HL-60/S4 treated with retinoic acid at 250 ng/mL for 4 days and 3 days (cell line): ENCODE data around the gene SLC6A12.

Experiments used
- in situ Hi-C: fragments of 300-500 bp; cut with MboI; formaldehyde crosslinking; loops from 2 replicates; pipeline ENCODE4 v1.7.0; 2022; ENCODE audit warnings: low sequenced_read_pairs

Gene SLC6A12

DNA sequence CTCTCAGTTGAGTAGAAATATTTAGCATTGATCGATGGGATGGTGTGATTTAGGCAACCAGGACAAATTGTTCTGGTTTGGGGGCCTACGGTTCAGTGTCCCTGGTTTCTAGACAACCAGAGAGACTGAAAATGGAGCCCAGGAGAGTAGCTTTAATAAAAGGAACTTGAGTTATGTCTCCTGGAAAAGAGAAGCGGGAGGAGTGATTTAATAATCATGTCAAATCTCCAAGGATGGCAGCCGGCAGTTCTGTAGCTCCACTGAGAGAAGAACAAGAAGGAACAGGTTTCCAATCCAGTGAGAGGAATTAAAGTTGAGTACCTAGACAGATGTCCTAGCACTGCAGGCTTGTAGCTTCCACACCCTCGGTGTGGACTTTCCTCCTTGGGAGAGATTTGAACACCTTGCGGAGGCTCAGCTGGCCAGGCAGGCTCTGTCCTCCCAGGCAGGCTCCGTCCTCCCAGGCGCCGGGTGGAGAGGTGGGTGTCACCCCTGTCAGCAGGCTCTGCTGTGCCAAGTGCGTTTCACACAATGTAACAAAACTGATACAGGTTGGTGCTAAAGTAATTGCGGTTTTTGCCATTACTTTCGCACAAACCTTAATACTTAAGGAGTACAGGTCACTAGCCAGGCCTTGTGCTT is 45.9 kb downstream of the SLC6A12 start:
- in situ Hi-C loops, result no loop called here

DNA sequence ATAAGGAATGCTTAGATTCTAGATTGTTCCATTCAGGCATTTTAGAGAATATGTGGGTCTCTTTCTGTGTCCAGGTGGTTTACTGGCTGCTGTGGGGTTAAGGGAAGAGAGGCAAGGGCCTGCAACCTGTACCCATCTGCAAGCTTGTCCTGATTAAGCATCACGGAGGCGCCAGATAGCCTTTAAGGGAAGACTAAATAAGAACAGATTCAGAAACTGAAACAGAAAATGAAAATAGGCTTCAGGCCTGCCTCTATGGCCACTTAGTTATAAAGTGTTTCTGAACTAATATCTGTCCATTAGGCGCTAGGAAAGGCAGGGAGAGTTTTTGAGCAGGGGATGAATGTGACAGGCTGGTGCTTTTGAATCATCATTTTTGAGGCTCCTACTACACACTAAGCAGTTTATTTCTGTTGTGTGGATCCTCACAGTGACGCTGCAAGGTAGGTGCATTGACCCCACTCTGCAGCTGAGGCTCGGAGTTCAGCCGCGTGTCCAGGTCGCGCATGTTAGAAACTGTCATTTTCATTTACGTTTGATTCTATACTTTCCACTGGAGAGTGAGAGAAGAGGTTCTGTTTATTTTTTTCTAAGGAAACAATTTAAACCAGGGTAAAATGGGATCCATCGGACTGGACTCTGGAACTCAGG is 47.4 kb downstream of the SLC6A12 start:
- in situ Hi-C loops, result no loop called here

DNA sequence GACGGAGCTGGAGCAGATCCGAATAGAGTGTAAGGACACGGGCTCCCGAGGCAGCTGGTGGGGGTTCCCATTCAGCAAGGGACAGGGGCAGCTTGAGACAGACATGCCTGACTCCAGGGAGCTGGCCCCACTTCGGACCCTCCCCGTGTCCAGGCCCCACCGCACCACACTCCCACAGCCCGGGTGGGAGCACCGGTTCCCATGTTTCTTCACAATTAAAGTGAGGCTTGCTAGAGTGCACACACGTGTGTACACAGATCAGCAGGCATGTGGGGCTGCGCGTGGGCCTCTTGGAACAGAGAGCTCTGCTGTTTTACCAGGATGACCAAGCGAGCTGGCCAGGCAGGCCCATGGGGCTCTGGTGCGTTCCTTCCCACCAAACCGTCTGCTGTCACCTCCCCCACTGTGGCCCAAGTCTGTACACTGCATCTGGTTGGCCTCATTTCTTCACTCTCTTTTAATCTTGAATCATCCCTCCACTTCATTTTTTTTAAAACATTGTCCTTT is 48.0 kb downstream of the SLC6A12 start:
- in situ Hi-C loops, result no loop called here

DNA sequence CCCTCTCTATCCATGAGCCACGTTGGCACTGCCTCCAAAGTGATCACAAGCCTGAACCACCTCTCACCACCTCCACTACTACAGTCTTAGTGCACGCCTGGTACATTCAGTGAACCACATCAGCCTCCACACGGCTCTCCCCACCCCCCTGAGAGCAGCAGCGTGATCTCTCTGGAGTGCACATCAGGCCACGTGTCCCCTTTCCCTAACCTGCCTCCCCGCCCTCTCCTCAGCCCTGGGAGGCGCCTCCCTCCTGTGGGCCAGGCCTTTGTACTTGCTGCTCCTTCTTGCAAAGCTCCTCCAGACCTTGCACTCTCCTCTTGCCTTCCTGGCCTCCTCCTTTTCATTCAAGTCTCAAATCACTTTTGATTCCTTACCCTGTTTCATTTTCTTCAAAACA is 49.8 kb downstream of the SLC6A12 start:
- in situ Hi-C loops, result no loop called here

DNA sequence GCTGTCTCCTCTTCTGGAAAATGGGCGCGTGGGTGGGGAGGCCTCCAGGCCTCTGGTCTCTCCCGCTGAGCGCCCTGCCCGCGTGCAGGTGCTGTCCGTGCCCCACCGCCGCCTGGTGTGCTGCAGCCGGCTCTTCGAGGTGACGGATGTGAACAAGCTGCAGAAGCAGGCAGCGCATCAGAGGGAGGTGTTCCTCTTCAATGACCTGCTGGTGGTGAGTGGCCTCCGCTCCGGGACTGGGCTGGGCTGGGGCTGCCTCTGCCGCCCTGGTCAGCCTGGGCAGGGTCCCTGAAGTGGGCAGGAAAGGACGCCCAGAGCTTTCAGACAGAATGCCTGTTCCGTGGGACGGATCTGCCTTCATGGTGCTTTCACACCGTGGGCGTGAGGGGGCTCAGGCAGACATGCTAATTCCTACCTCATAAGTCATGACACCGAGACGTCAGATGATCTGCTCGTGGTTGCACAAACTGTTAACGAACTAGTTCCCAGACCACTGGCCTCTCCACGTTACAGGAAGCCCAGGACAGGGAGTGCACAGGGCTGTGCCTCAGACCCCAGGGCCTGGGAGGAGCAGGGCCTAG is 50.5 kb downstream of the SLC6A12 start:
- in situ Hi-C loops, result no loop called here

DNA sequence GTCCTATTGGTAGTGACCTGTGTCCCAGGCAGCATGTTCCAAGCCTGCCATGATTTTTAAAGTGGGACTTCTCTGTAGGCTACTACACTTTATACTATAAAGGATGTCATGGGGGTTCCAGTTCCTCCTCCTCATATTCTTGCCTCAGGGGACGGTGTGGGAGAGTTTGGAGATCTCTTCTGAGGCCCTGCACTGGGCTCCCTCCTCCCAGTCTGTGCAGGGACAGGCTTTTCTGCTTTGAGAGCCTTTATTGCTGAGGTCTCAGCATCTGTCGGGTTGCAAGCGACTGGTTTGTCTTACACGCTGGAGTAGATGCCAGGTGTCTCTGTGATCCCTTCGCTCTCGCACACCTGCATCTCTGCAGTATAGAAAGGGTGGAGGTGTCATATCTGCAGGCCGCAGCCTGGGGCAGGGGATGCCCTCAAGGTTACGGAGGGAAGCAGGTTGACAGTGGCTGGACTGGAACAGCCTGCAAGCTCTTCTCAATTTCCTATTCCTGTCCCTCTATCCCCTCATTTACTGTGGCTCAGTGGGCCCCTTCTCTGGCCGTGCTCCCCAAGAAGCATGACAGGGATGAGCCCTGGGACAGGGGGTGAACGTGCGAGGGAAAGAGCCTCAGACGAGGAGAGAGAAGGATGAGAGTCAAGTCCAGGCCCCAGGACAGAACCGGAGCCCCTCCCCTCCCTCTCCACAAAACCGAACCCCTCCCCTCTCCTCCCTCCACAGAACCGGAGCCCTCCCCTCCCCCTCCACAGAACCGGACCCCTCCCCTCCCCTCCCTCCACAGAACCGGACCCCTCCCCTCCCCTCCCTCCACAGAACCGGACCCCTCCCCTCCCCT is 51.3 kb downstream of the SLC6A12 start:
- in situ Hi-C loops, result no loop called here

DNA sequence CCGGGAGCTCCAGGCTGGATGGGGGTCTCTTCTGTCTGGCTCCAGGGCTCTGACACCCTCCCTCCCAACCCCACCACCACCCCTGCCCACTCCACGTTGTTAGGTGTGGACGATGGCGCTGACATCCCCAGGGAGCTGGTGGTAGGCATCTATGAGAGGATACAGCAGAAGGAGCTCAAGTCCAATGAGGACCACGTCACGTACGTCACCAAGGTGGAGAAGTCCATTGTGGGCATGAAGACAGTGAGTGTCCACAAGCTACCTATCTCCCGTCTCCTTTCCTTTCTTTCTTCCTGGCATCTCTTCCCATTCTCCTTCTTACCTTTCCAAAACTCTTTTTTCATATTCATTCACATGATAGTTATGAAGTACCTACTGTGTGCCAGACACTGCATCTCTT is 52.1 kb downstream of the SLC6A12 start:
- in situ Hi-C loops, result no loop called here

DNA sequence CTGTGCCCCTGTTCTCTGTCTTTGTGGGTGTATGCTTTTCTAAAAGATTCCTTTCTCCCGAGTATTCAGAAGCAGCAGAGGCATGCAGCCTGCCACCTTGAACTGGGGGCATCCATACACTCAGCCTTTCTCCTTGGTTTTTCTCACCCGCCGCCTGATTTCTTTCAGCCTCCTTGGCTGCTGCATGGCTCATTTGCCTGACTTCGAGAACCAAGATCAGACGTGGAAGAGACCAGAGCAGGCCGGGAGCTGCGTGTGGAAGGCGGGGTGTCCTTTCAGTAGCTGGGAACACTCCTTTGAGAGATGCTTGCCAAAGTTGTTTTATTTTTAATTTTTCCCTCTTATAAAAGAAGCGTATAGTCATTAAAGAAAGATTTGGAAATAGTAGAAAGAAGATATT is 53.1 kb downstream of the SLC6A12 start:
- in situ Hi-C loops, result no loop called here

DNA sequence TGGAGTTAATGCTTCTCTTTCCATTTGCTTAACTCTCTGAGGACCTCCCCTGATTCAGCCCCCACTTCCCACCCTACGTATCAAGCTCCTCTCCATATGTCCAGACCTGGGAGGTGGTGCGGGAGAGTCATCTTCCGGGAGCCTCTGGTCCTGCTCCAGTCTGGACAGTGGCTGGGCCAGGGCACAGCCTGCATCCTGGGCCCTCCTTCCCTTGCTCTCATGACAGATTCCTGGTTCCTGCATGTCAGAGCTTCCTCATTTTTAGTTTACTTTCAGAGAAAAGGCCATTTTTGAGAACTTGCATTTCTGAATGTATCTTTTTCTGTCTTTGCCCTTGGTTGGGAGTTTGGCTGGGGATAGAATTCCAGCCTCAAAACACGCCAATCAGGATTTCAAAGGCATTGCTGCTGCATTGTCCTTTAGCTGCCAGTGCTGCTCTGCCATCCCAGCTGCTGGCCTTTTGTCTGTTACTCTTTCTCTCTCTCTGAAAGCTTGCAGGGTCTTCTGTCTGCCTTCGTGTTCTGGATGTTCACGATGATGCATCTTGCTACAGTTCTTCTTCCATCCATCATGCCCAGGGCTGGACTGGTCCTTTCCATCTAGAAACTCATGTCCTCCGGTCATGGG is 54.7 kb downstream of the SLC6A12 start:
- in situ Hi-C loops, result no loop called here

DNA sequence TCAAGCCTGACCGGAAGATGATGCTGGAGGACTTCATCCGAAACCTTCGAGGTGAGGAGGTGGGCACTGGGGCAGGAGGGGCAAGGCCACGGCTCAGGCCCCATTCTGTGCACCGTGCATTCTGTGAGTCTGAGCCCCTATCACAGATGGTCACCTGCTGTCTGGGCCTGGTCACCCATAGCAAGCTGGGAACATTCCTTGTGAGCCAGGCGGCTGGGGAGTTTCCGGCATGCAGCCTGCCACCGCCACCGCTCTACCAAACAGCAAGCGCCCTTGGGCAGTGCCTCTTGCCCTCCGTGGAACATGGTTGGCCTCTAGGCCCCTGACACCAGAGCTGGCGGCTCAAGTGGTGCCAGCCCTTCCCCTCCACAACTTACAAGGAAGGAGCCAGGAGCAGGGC is 56.3 kb downstream of the SLC6A12 start:
- in situ Hi-C loops, result no loop called here

DNA sequence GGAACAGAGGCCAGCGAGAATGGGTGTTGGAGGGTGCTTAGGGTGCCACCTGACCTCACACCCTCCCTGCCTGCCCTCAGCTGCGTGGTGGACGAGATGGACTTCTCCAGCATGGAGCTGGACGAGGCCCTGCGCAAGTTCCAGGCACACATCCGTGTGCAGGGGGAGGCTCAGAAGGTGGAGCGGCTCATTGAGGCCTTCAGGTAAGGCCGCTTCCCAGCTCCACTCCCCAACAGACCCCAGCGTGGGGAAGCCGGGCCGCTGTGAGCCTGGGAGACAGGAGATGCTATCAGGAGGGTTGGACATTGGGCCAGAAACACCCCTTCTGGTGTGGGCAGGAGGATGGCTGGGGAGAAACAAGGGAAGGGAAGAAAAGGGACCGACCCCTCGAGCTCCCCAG is 57.0 kb downstream of the SLC6A12 start:
- in situ Hi-C loops, result no loop called here

DNA sequence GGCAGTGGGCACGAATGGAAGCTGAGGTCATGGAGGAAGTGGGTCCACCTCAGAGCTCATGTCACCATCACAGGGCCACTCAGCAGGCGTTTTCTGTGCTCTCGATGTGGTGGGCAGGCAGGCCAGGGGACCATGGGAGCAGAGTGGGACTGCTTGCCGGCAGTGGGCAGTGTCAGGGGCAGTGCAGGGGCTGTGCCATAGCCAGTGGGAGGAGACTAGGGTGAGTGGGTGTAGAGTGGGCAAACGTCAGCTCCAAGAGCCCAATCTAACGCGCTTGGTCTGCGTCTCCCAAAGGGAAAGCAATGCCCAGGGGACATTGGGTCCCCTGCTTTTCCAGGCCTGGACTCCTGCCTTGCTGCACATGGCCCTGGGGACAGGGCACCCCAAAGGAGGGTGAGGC is 58.3 kb downstream of the SLC6A12 start:
- in situ Hi-C loops, result no loop called here

DNA sequence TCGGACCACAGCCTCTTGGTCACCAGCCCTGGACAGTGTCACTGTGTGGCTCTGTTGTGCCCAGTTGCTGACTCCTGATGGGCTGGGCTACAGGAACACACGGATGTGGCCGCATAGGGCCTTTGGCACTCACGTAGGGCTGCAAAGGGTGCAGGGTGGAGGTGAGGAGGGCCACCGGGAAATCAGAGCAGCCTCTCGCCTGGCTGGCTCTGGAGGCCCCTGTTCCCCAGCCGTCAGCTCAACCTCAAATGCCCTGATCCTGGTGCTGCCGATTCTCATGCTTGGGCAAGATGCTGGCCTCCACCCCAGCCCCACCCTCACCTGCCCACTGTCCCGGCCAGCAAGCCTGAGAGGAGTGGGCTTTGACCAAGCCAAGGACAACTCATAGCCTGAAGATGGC is 59.0 kb downstream of the SLC6A12 start:
- in situ Hi-C loops, result no loop called here

DNA sequence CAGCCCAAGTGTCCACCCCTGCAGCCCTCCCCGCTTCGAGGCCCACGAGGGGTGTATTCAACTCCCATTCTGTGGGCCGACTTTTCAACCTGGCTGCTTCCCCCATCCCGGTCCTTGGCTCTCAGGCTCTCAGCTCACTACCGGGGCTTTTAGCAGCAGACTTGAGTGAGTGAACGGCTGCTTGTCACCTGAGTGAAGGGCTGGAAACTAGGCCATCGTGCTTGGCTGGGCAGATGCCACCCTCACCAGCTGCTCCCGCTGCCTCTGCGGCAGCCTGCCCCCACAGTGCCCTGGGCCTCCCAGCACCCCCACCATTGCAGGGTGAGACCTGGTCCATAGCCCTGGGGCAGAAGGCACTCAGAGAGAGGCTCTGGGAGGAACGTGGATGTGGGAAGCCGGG is 59.9 kb downstream of the SLC6A12 start:
- in situ Hi-C loops, result no loop called here

DNA sequence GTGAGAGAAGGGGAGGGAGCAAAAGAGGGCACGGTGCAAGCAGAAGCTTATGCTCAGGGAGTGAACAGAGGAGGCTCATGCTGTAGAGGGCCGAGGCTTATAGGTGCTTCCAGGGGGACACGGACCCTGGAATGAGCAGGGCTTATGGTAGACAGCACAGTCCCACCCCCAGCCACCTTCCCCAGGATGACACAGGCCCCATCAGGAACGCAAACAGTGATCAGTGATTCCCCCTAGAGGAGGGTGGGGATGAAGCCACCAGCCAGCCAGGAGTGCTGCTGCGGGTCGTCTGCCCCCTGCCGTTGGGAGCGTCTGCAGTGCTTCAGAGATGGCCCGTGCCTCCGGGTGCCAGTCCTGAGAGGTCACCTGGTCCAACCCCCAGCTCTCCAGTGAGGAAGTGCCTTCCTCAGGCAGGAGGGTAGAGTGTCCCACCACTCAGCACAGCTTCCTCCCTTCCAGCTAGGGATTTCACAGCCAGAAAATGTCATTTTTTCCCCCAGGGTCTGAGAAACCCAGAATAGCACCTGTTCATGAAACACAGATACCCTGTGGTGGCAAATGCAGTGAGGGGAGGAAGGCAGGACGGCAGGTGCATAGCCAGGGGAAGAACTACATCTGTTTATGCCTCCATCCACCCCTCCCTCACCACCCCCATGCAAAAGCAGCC is 60.7 kb downstream of the SLC6A12 start:
- in situ Hi-C loops, result no loop called here

DNA sequence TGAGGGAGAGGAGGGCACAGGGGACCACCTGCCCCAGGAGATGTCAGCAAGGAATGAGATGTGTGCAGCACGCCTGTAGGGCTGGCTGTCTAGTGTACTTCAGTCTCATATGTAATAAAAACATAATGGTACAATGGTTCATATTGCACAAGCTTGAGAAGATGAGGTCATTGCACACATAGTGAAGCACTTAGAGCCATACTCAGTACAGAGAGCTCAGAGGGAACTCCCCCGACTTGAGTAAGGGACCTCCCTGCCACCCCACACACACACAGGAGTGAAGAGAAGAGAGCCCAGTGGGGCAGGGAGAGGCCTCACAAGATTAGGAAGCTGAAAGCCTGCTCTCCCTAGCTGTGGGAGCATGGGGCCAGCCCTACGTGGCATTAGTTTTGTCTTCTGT is 61.5 kb downstream of the SLC6A12 start:
- in situ Hi-C loops, result no loop called here

DNA sequence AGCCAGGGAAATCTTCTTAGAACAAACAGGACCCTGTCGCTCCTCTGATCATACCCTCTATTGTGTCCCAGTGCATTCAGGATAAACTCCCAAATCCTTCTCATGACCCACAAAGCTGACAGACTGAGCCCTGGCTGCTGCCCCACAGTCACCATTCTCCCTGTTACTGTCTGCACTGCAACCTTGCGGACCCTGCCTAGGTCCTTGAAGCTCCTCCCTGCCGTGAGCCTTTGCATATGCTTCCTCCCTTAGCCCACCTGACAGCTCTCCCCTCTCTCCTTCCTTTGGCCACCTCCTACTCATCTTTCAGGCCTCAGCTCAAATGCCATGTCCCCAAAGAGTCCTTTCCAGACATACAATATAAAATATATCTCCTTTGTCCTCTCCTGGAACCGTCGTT is 62.4 kb downstream of the SLC6A12 start:
- in situ Hi-C loops, result no loop called here

DNA sequence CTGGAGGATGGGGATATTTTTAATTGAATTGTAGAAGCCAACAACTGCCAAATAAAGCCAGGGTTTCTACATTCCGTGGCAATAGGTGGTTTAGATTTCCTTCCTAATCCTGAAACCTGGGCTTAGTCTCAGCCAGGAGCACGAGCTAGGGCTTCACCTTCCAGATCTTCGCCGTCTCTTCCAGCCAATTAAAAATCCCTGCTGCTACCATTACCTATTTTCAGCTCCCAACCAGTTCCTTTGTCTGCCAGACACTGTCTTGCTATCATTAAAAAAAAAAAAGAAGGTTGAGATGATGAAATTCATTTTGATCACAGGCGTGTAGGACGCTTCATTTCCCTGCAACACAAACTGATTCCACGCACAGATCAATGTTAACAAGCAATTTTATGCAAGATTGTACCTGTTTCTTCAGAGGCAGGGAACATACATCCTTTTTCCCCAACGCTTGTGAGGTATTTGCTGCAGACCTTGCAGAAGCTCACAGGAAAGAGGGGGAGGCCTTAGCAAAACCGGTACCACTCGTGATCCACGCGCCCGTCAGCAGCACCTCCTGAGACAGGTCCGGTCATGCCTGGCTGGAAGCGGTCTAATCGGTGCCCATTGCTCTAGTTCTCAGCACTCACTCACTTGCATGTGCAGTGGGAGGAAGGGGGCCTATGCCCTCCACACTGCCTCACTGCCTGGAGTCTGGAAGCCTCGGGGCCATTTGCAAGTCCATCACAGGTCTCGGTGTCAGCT is 65.1 kb downstream of the SLC6A12 start:
- in situ Hi-C loops, result no loop called here

DNA sequence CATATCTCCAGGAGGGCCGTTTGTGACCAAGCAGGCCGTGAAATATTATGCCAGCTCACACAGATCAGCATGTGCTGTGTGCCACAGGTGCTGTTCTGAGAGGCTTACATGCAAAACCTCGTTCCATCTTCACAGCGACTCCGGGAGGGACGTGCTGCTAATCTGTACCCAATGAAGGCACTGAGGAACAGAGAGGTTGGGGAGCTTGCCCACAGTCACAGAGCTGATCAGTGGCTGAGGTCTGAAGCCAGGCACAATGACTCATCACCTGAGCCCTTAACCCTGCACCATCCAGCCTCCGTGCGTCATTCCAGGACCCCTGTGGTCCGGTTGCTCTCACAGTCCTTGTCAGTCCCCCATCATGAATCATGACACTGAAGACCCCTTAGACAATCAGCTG is 66.7 kb downstream of the SLC6A12 start:
- in situ Hi-C loops, result no loop called here
